AG09319 (cell line): ENCODE data around the gene ARID1A.

ENCODE experiments used
- DNase-seq: peaks from one replicate; pipeline ENCODE4 v3.0.0-alpha.2; 2010; ENCODE audit warnings: low read depth; ENCODE audit errors: extremely low read depth
- CTCF ChIP-seq: IDR thresholded peaks from 2 replicates; pipeline ENCODE4 v1.5.1; 2011; ENCODE audit warnings: low read depth, mild to moderate bottlenecking, inconsistent platforms, low read length, moderate library complexity

Gene ARID1A

GRCh38 chr1:26743426-26744059 lies 47.7 kb downstream of the ARID1A start:
- TF ChIP-seq CTCF, result no peak

GRCh38 chr1:26744075-26744959 lies 48.5 kb downstream of the ARID1A start:
- no peak for TF ChIP-seq CTCF
- DNase-seq, result peak; percentile 30

More at GRCh38 chr1:26743426-26744059, 47.7 kb downstream of the ARID1A start:
- DNase-seq, result no peak

GRCh38 chr1:26745191-26745590 lies 49.4 kb downstream of the ARID1A start:
- TF ChIP-seq CTCF, result no peak
- DNase-seq, result no peak

- no peak for DNase-seq
- no peak for TF ChIP-seq CTCF
Measured at GRCh38 chr1:26747048-26747447, 51.2 kb downstream of the ARID1A start.

GRCh38 chr1:26748351-26748750 lies 52.5 kb downstream of the ARID1A start:
- DNase-seq, result no peak
- TF ChIP-seq CTCF, result no peak

- TF ChIP-seq CTCF, result no peak
- no peak for DNase-seq
Measured at GRCh38 chr1:26749458-26749857, 53.6 kb downstream of the ARID1A start.

- DNase-seq, result no peak
- TF ChIP-seq CTCF, result no peak
Measured at GRCh38 chr1:26750428-26750827, 54.6 kb downstream of the ARID1A start.
